HG02970 (cell line): ENCODE results near the gene DNAH10.
"Not testable (repeated sequence)": the region's sequence is repeated elsewhere in the genome, so short reads cannot be mapped to it uniquely, and the experiment has no call there.

ENCODE experiments used
- ATAC-seq: cut with Tn5 transposase; IDR thresholded peaks from one replicate; pipeline ENCODE4 v1.9.1; 2021; ENCODE audit warnings: mild to moderate bottlenecking, moderate library complexity, moderate number of reproducible peaks; ENCODE audit not compliant: unreplicated experiment, low FRiP score

DNAH10 gene

DNA sequence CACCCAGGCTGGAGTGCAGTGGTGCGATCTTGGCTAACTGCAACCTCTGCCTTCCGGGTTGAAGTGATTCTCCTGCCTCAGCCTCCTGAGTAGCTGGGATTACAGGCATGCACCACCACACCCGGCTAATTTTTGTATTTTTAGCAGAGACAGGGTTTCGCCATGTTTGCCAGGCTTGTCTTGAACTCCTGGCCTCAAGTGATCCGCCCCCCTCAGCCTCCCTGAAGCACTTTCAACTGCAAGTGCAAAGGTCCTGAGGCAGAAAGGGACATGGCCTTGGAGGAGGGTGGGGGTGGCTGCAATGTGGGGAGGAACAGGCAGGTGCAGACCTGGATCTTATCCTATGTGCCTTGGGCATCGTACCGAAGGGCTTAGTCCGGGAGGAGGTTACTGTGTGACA is 27.3 kb downstream of the DNAH10 start:
- ATAC-seq: not testable (repeated sequence)

DNA sequence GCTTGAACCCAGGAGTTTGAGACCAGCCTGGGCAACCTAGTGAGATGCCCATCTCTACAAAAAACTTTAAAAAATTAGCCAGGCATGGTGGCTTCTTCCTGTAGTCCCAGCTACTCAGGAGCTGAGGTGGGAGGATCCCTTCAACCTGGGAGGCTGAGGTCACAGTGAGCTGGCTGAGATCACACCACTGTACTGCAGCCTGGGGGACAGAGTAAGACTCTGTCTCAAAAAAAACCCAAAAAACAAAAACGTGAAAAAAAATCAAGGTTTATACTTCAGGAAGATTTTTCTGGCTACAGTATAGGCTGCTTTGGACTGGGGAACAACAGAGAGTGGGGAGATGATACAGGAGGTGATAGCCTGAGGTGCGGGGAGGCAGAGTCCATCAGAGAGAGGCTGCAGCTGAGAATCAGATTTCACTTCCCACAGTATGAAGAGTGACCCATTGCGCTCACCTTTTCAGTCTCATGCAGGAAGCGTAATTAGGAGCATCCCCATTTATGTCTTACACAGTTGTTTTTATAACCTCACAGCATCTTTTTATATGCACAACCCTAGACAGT is 28.9 kb downstream of the DNAH10 start:
- no peak for ATAC-seq

- no peak for ATAC-seq
Measured at GRCh38 chr12:123794027-123794426, 31.9 kb downstream of the DNAH10 start.

GRCh38 chr12:123798518-123798917 is 36.4 kb downstream of the DNAH10 start:
- ATAC-seq: no peak

- ATAC-seq: no peak
Measured at GRCh38 chr12:123799227-123799626, 37.1 kb downstream of the DNAH10 start.

- ATAC-seq: no peak
Measured at GRCh38 chr12:123801573-123802178, 39.6 kb downstream of the DNAH10 start.

GRCh38 chr12:123805173-123805572 is 43.1 kb downstream of the DNAH10 start:
- no peak for ATAC-seq

DNA sequence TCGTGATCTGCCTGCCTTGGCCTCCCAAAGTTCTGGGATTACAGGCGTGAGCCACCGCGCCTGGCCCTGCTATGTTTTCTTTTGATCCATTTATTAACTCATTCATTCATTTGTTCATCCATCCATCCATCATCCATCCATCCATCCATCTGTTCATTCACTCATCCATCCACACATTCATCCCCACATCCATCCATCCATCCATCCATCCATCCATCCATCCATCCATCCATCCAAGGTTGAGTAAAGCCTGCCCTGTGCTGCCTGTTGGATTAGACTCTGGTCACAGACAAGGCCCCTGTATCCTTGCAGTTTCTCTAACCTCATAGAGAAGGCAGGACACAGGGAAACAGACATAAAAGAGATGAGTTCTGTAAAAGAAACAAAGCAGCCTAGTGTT is 44.9 kb downstream of the DNAH10 start:
- no peak for ATAC-seq

DNA sequence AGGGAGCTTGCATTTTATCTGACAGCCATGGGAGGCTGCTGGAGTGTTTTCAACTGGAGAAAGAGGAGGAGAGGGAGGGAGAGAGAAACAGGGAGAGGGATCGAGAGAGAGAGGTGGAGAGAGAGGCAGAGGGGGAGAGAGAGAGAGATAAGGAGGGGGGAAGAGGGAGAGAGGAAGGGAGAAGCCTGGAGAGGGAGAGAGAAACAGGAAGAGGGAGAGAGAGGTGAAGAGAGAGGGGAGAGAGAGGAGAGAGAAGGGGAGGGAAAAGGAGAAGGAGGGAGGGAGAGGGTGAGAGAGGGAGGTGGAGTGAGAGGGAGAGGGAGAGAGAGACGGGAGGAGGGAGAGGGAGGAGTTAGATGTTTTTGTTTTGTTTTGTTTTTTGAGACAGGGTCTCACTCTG is 45.6 kb downstream of the DNAH10 start:
- no peak for ATAC-seq

GRCh38 chr12:123808167-123808566 is 46.1 kb downstream of the DNAH10 start:
- ATAC-seq: no peak

DNA sequence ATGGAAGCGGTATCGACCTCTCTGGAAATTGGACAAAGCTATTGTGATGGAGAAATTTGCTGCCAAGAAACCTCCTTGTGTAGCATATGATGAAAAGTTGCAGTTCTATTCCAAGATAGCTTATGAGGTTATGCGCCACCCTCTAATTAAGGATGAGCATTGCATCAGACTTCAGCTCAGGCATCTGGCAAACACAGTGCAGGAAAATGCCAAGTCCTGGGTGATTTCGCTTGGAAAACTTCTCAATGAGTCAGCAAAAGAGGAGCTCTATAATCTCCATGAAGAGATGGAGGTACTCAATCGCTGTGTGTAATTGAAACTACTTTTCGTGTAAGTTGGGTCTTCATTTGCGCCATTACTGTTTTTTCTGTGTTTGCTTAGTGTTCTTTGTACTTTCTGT is 51.2 kb downstream of the DNAH10 start:
- no peak for ATAC-seq

GRCh38 chr12:123815968-123816367 is 53.9 kb downstream of the DNAH10 start:
- no peak for ATAC-seq

- ATAC-seq: no peak
Measured at GRCh38 chr12:123816896-123817537, 54.9 kb downstream of the DNAH10 start.

GRCh38 chr12:123822804-123823203 is 60.7 kb downstream of the DNAH10 start:
- no peak for ATAC-seq

GRCh38 chr12:123828120-123828519 is 66.0 kb downstream of the DNAH10 start:
- no peak for ATAC-seq

- no peak for ATAC-seq
Measured at GRCh38 chr12:123828854-123829547, 66.9 kb downstream of the DNAH10 start.

DNA sequence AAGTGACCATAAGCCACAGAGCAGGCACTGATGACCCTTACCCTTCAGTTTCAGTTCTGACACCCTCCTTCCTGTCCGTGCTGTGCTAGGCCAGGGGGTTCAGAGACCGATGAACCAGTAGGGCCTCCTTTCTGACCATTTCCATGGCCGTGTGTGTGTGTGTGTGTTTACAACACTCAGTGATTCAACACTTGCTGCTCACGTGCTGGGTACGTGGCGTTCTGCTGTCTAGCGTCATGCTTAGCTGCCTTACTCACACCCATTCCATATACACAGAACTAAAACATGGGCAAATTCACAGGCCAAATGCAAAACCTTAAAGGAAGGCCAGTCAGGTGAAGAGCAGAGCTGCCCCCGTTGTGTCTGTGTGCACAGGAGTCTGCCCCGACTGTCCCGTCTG is 67.5 kb downstream of the DNAH10 start:
- no peak for ATAC-seq

DNA sequence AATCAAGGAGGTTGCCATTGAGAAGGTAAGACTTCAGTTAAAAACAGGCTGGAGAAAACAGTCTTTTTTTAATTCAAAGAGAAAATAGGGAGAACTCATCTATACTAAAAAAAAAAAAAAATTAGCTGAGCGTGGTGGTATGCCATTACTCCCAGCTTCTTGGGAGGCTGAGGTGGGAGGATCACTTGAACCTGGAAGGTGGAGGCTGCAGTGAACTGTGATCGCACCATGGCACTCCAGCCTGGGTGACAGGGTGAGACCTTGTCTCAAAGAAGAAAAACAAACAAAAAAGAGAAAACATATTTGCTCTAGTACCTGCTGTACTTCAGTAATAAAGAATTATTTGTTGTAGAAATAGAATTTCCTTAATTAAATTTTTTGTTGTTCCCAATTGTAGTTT is 68.6 kb downstream of the DNAH10 start:
- ATAC-seq: no peak

- no peak for ATAC-seq
Measured at GRCh38 chr12:123832052-123832451, 70.0 kb downstream of the DNAH10 start.

DNA sequence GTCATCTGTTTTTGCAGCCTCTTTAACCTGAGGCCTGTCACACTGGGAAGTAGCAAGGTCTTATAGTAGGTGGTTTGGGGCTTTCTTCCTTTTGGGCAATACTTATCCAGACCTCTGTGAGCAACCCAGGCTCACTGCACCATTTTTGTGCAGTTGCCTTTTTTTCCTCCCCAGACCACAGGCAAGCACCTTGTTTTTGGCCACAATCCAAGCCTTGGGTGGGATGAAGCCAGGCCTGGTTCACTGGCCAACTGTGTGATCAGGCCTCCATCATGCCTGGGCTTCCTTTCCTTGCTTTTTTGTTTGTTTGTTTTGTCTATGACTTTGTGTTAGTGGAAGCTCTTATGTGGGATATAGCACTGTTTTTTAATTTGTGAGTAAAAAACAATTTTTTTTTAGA is 71.7 kb downstream of the DNAH10 start:
- ATAC-seq: no peak

GRCh38 chr12:123834845-123835244 is 72.7 kb downstream of the DNAH10 start:
- no peak for ATAC-seq

- ATAC-seq: no peak
Measured at GRCh38 chr12:123836292-123836691, 74.2 kb downstream of the DNAH10 start.
